ENCODE results near the gene WLS.

The WLS gene

GRCh38 chr1:68227598-68227997 lies 4.7 kb downstream of the WLS start:
- DNase-seq: no peak

- no peak for DNase-seq
Measured at GRCh38 chr1:68225781-68226180, 6.5 kb downstream of the WLS start.

- no peak for DNase-seq
Measured at GRCh38 chr1:68223687-68224086, 8.6 kb downstream of the WLS start.

- DNase-seq: no peak
Measured at GRCh38 chr1:68221980-68222373, 10.3 kb downstream of the WLS start.

GRCh38 chr1:68221001-68221979 lies 11.0 kb downstream of the WLS start:
- no peak for DNase-seq

GRCh38 chr1:68220420-68220819 lies 11.9 kb downstream of the WLS start:
- DNase-seq: no peak

- DNase-seq: no peak
Measured at GRCh38 chr1:68218490-68218889, 13.8 kb downstream of the WLS start.

- no peak for DNase-seq
Measured at GRCh38 chr1:68217618-68218017, 14.7 kb downstream of the WLS start.

- no peak for DNase-seq
Measured at GRCh38 chr1:68217060-68217554, 15.2 kb downstream of the WLS start.

GRCh38 chr1:68216089-68216772 lies 16.1 kb downstream of the WLS start:
- DNase-seq: no peak

GRCh38 chr1:68213843-68214242 lies 18.5 kb downstream of the WLS start:
- DNase-seq: no peak

- DNase-seq: no peak
Measured at GRCh38 chr1:68211761-68212380, 20.5 kb downstream of the WLS start.

- no peak for DNase-seq
Measured at GRCh38 chr1:68210829-68211228, 21.5 kb downstream of the WLS start.

GRCh38 chr1:68210027-68210426 lies 22.3 kb downstream of the WLS start:
- no peak for DNase-seq

GRCh38 chr1:68206848-68207689 lies 25.3 kb downstream of the WLS start:
- no peak for DNase-seq

- no peak for DNase-seq
Measured at GRCh38 chr1:68205794-68206358, 26.4 kb downstream of the WLS start.

- DNase-seq: no peak
Measured at GRCh38 chr1:68204977-68205630, 27.2 kb downstream of the WLS start.

GRCh38 chr1:68202239-68202832 lies 30.0 kb downstream of the WLS start:
- DNase-seq: no peak

- DNase-seq: no peak
Measured at GRCh38 chr1:68201546-68202238, 30.6 kb downstream of the WLS start.

GRCh38 chr1:68199603-68200002 lies 32.7 kb downstream of the WLS start:
- DNase-seq: no peak

- DNase-seq: no peak
Measured at GRCh38 chr1:68198752-68199151, 33.6 kb downstream of the WLS start.
